Measurements from ENCODE around the gene RHOBTB3.

RHOBTB3 gene

GRCh38 chr5:95818181-95819147, 87.3 kb downstream of the RHOBTB3 start:
- Mint-ChIP-seq H3K4me1 (ENCODE audit: low read depth) (peaks cover 85% of the 10 kb centered on the region), H3K27ac (peak overlapping the region; percentile 94), H3K27me3 (no peaks in the 10 kb centered on the region), H3K4me3 (peak overlapping the region; percentile 87), H3K36me3 (peaks cover 5% of the 10 kb centered on the region), H3K9me3 (ENCODE audit: low read depth) (no peaks in the 10 kb centered on the region)

- H3K4me3 Mint-ChIP-seq, result peak overlapping the region; percentile 90
- H3K4me1 Mint-ChIP-seq (ENCODE audit: low read depth), result peaks cover 86% of the 10 kb centered on the region
- H3K27ac Mint-ChIP-seq, result peak overlapping the region; percentile 94
- no peaks in the 10 kb centered on the region for H3K9me3 Mint-ChIP-seq (ENCODE audit: low read depth)
- no peaks in the 10 kb centered on the region for H3K27me3 Mint-ChIP-seq
- no peaks in the 10 kb centered on the region for H3K36me3 Mint-ChIP-seq
Observed at GRCh38 chr5:95821110-95822021, 90.2 kb downstream of the RHOBTB3 start.

- peaks cover 79% of the 10 kb centered on the region for H3K4me1 Mint-ChIP-seq (ENCODE audit: low read depth)
- peak overlapping the region; percentile 94 for H3K27ac Mint-ChIP-seq
- H3K27me3 Mint-ChIP-seq, result no peaks in the 10 kb centered on the region
- H3K9me3 Mint-ChIP-seq (ENCODE audit: low read depth), result no peaks in the 10 kb centered on the region
- no peaks in the 10 kb centered on the region for H3K36me3 Mint-ChIP-seq
- peak overlapping the region; percentile 90 for H3K4me3 Mint-ChIP-seq
Observed at GRCh38 chr5:95822043-95822541, 91.0 kb downstream of the RHOBTB3 start.

GRCh38 chr5:95822542-95823181, 91.5 kb downstream of the RHOBTB3 start, which contains the start of gene GLRX:
TSS of gene GLRX (minus strand) at chr5:95822726. CDS start at chr5:95822662, 64 bp downstream.
- no peaks in the 10 kb centered on the region for H3K36me3 Mint-ChIP-seq
- peaks cover 77% of the 10 kb centered on the region for H3K4me1 Mint-ChIP-seq (ENCODE audit: low read depth)
- peak within 1 kb of the TSS; percentile 94 for H3K27ac Mint-ChIP-seq
- H3K9me3 Mint-ChIP-seq (ENCODE audit: low read depth), result no peaks in the 10 kb centered on the region
- peak within 1 kb of the TSS; percentile 90 for H3K4me3 Mint-ChIP-seq
- H3K27me3 Mint-ChIP-seq, result no peaks in the 10 kb centered on the region

GRCh38 chr5:95823218-95823737, 92.1 kb downstream of the RHOBTB3 start:
- Mint-ChIP-seq H3K27me3 (no peaks in the 10 kb centered on the region), H3K9me3 (ENCODE audit: low read depth) (no peaks in the 10 kb centered on the region), H3K27ac (peak overlapping the region; percentile 94), H3K4me3 (peak overlapping the region; percentile 90), H3K36me3 (no peaks in the 10 kb centered on the region), H3K4me1 (ENCODE audit: low read depth) (peaks cover 72% of the 10 kb centered on the region)

GRCh38 chr5:95823738-95824609, 92.8 kb downstream of the RHOBTB3 start:
- Mint-ChIP-seq H3K4me1 (ENCODE audit: low read depth) (peaks cover 65% of the 10 kb centered on the region), H3K4me3 (peak overlapping the region; percentile 90), H3K27ac (peak overlapping the region; percentile 94), H3K36me3 (no peaks in the 10 kb centered on the region), H3K27me3 (no peaks in the 10 kb centered on the region), H3K9me3 (ENCODE audit: low read depth) (no peaks in the 10 kb centered on the region)

DNA sequence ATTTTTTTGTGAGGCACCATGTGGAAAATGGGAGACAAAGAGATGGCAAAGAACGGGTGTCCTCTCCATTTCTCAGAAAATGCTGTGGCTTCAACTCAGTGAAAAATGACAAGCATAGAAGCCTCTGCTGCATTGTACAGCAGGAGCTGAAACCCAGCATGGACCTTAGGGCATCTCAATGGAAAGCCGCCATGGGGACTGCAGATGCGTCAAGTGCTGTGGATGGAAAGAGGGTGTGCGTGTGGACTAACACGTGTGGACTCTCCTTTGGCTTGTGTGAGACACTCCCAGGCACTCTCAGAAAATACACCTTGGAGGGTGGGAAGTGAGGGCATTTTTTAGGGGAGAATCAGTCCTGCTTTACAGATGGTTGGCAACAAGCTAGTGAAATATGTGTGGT, 93.6 kb downstream of the RHOBTB3 start:
- H3K4me3 Mint-ChIP-seq, result peak overlapping the region; percentile 90
- H3K9me3 Mint-ChIP-seq (ENCODE audit: low read depth), result no peaks in the 10 kb centered on the region
- H3K27me3 Mint-ChIP-seq, result no peaks in the 10 kb centered on the region
- peaks cover 58% of the 10 kb centered on the region for H3K4me1 Mint-ChIP-seq (ENCODE audit: low read depth)
- no peaks in the 10 kb centered on the region for H3K36me3 Mint-ChIP-seq
- H3K27ac Mint-ChIP-seq, result peak overlapping the region; percentile 94

GRCh38 chr5:95825495-95825894, 94.4 kb downstream of the RHOBTB3 start:
- no peaks in the 10 kb centered on the region for H3K27me3 Mint-ChIP-seq
- peaks cover 54% of the 10 kb centered on the region for H3K4me1 Mint-ChIP-seq (ENCODE audit: low read depth)
- peak overlapping the region; percentile 64 for H3K4me3 Mint-ChIP-seq
- no peaks in the 10 kb centered on the region for H3K9me3 Mint-ChIP-seq (ENCODE audit: low read depth)
- peak overlapping the region; percentile 81 for H3K27ac Mint-ChIP-seq
- H3K36me3 Mint-ChIP-seq, result no peaks in the 10 kb centered on the region

- Mint-ChIP-seq H3K36me3 (no peaks in the 10 kb centered on the region), H3K9me3 (ENCODE audit: low read depth) (no peaks in the 10 kb centered on the region), H3K4me3 (no peak overlapping the region), H3K4me1 (ENCODE audit: low read depth) (peaks cover 39% of the 10 kb centered on the region), H3K27ac (no peak overlapping the region), H3K27me3 (no peaks in the 10 kb centered on the region)
Observed at GRCh38 chr5:95826949-95827891, 96.1 kb downstream of the RHOBTB3 start.

- H3K9me3 Mint-ChIP-seq (ENCODE audit: low read depth), result no peaks in the 10 kb centered on the region
- H3K27me3 Mint-ChIP-seq, result no peaks in the 10 kb centered on the region
- H3K27ac Mint-ChIP-seq, result no peak overlapping the region
- no peaks in the 10 kb centered on the region for H3K36me3 Mint-ChIP-seq
- H3K4me3 Mint-ChIP-seq, result no peak overlapping the region
- H3K4me1 Mint-ChIP-seq (ENCODE audit: low read depth), result peaks cover 37% of the 10 kb centered on the region
Observed at GRCh38 chr5:95827892-95828246, 96.7 kb downstream of the RHOBTB3 start.

- Mint-ChIP-seq H3K27me3 (no peaks in the 10 kb centered on the region), H3K27ac (no peak overlapping the region), H3K9me3 (ENCODE audit: low read depth) (no peaks in the 10 kb centered on the region), H3K4me3 (no peak overlapping the region), H3K36me3 (no peaks in the 10 kb centered on the region), H3K4me1 (ENCODE audit: low read depth) (peaks cover 33% of the 10 kb centered on the region)
Observed at GRCh38 chr5:95830226-95830625, 99.1 kb downstream of the RHOBTB3 start.

- Mint-ChIP-seq H3K27ac (peak overlapping the region; percentile 46), H3K4me1 (ENCODE audit: low read depth) (peaks cover 43% of the 10 kb centered on the region), H3K36me3 (no peaks in the 10 kb centered on the region), H3K9me3 (ENCODE audit: low read depth) (no peaks in the 10 kb centered on the region), H3K27me3 (no peaks in the 10 kb centered on the region), H3K4me3 (no peak overlapping the region)
Observed at GRCh38 chr5:95832664-95833063, 101.5 kb downstream of the RHOBTB3 start.
